Adrenal gland (tissue), 5 donors: ENCODE measurements around the gene NLRP9.

ENCODE experiments used
- CTCF ChIP-seq, 6 experiments: fragments of 450-650 bp in 4 of 6; fragments of 200-600 bp in 2 of 6; sonication (generic) in 1 of 6; IDR thresholded peaks; 1 replicate in 5 of 6; 2 replicates in 1 of 6; pipeline versions ENCODE4 v1.5.1 to v1.8.0; 2016 to 2021; ENCODE audit warnings: antibody characterized with exemption in 6 of 6, mild to moderate bottlenecking in 2 of 6, moderate library complexity in 1 of 6
- POLR2A ChIP-seq, 2 donors: fragments of 450-650 bp; IDR thresholded peaks; one replicate each; pipeline ENCODE4 v1.6.1; 2017; ENCODE audit warnings: antibody characterized with exemption in 2 of 2, mild to moderate bottlenecking in 2 of 2, moderate library complexity in 1 of 2
- donor health status: DM: no; HTN: no; CAD: no.

GRCh38 chr19:55696301-55697068, 41.7 kb downstream of the NLRP9 start:
- TF ChIP-seq CTCF (IDR thresholded peaks at IDR 0.05) (no peak), POLR2A (IDR thresholded peaks at IDR 0.05) (no peak)
